K562 (cell line): Measurements from ENCODE around the gene SMAD1.

Experiments used
- CCAR2 ChIP-seq: fragments of 200-400 bp; formaldehyde crosslinking; IDR thresholded peaks from 2 replicates; pipeline ENCODE4 v1.6.1; 2017; ENCODE audit warnings: mild to moderate bottlenecking, low read depth, low read length
- FOS ChIP-seq: IDR thresholded peaks from 3 replicates; pipeline ENCODE4 v1.6.1; 2011; ENCODE audit not compliant: insufficient read length; ENCODE audit errors: extremely low read depth
- KDM1A ChIP-seq, 2 experiments: fragments of 450-650 bp; IDR thresholded peaks; 2 replicates each; pipeline ENCODE4 v1.6.1; 2016; ENCODE audit warnings: mild to moderate bottlenecking in 2 of 2
- SETDB1 ChIP-seq: IDR thresholded peaks from one replicate; pipeline ENCODE4 v1.6.1; 2012; ENCODE audit warnings: low read length, control low read depth, inconsistent platforms
- TGIF2 ChIP-seq: sonication (generic); formaldehyde crosslinking; IDR thresholded peaks from 2 replicates; pipeline ENCODE4 v1.8.1; 2022; ENCODE audit warnings: mild to moderate bottlenecking, missing genetic modification reagents, moderate library complexity
- ZNF23 ChIP-seq: fragments of 250-450 bp; sonication (Bioruptor Pico); IDR thresholded peaks from 2 replicates; pipeline ENCODE4 v1.4.0; 2020; ENCODE audit warnings: mild to moderate bottlenecking

DNA sequence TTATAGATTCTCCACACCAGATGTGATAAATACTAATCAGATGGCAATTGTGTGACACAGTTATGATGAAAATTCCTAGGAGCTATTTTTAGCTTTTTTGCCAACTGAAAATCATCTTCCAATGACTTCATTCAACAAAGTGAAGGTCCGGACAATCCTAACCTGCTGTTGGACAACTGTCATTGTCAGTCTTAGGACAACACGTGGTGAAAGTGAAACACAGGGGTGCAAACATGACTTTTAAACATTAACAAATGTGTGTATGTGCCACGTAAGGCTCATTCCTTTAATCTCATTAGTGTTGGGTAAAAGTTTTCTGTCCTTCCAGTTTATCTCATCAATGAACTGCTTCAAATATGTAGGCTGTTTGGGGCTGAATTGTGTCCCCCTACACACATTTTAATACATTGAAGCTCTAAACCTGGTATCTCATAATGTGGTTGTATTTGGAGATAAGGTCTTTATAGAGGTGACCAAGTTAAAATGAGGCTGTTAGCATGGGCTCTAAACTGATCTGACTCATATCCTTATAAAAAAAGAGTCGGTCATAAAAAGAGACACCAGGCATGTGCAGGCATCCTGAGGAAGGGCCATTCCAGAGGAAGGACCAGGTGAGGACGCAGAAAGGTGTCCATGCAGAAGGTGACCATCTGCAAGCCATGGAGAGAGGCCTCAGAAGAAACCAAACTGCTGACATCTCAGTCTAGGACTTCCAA lies 41.2 kb upstream of the SMAD1 start:
- TF ChIP-seq ZNF23 (CRISPR knock-in tag) (no peak), KDM1A (IDR thresholded peaks at IDR 0.05) (no peak), CCAR2 (no peak), SETDB1 (no peak), FOS (no peak), TGIF2 (CRISPR knock-in tag) (no peak)
